COLO668 (cell line): ENCODE data around the gene PRKN.
"Not testable (repeated sequence)": the region's sequence is repeated elsewhere in the genome, so short reads cannot be mapped to it uniquely, and the experiment has no call there.

ENCODE experiments used
- DNase-seq: peaks from one replicate; lab custom pipeline; 2025; ENCODE audit not compliant: unreplicated experiment; lab: John Stamatoyannopoulos, UW

Gene PRKN

DNA sequence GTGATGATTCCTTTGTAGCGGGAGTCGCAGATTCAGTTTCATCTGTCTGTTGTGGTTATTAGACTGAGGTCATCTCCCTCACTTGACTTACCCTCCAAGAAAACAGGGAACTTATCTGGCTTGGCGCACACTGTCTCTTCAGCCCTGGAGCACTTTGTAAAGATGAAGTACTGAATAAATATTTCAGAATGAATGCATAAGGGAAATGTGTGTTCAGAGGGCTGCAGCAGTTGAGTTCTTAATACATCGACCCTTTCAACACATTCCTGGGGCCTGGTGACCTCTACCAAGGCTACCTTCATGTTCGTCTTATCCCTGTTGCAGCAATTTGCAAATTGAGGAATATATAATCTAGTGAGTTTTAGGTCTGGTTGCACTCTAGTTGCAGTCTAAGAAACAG lies 801.2 kb downstream of the PRKN start:
- DNase-seq: no peak

- DNase-seq: no peak
Observed at GRCh38 chr6:161924516-161925116, 803.0 kb downstream of the PRKN start.

GRCh38 chr6:161922631-161923119 lies 804.9 kb downstream of the PRKN start:
- no peak for DNase-seq

DNA sequence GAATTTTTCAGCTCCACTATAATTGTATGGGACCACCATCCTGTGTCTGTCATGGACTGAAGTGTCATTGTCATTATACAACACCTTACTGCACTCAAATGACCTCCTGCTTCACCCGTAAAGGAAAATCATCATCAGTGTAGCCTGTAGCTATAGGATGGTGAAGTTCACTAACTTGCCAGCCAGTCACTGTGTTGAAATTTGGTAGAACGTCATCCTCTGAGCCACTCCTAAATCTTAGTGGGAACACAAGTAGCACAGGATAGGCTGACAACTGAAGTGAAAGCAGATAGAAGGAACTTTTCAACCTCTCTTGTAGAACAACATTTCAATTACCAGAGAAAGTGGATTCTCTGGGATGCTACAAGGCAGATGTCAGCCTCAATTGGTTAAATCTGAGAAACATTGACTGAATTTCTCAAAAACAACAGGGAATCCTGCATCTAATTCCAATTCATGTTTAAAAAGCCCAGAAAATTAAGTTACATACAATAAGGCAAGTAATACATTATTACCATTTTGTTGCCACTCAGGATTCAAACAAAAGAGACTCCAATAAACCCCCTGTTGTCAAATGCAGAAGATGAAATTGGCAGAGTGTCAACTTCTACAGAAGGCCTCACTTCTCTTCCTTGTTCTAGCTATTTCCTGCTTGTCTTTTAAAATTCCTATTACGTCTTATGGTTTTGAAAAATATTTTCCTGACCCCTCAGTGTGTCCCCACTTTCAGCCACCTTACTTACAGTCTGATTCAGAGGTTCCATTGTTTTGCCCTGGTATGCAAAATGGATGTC lies 805.8 kb downstream of the PRKN start:
- DNase-seq: no peak

DNA sequence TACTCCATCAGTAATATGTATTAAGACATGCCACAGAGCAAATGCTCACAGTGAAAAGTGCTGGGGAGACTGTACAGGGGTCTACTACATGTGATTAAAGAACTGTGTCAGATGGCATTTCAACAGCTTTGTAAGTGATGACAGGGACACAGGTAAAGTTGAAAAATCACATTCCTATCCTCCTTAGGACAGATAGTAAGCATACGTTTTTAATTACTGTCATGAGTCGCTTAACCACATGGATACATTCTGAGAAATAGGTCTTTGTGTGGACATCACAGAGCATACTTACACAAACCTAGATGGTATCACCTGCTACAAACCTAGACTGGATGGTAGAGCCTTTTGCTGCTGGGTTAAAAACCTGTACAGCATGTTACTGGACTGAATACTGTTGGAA lies 807.9 kb downstream of the PRKN start:
- no peak for DNase-seq

DNA sequence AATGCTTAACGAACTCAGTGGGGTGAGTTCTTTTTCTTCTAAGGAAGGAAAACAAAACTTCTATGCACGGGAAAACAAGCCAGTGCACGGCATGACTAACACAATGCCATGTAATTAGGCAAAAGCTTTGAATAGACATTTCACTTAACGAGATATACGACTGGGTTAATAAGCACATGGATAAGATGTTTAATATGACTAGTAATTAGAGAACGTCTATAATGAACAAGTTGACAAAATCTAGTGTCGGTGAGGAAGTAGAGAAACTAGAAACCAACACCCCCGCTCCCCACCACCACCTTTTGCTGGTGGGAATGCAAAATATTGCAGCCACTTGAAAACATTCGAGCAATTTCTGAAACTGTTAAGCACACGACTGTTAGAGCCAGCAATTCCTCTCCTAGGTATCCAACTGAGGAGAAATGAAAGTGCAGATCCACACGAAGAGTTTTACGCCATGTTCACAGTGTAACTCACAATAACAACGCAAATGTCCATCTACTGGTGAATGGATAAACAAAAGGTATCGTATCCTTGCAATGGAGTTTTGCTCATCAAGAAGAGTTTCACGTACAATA lies 808.8 kb downstream of the PRKN start:
- no peak for DNase-seq

GRCh38 chr6:161918109-161918531 lies 809.4 kb downstream of the PRKN start:
- DNase-seq: no peak

DNA sequence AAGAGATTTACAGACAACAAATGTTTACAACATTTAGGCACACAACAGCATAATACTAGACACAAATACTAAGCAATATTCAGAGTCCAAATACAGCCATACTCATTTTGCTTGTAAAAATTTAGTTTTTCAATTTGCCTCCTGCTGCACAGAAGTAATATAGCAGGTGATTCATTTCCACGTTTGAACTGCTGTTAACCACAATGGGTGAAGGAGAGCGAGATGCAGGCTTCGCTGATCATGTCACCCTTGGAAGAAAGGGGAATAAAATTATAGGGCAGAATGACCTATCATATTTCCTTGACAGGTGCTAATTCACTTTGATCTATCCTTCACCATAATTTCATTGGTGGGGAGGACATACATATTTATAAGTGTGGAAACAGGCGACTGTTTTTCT lies 809.9 kb downstream of the PRKN start:
- DNase-seq: no peak

DNA sequence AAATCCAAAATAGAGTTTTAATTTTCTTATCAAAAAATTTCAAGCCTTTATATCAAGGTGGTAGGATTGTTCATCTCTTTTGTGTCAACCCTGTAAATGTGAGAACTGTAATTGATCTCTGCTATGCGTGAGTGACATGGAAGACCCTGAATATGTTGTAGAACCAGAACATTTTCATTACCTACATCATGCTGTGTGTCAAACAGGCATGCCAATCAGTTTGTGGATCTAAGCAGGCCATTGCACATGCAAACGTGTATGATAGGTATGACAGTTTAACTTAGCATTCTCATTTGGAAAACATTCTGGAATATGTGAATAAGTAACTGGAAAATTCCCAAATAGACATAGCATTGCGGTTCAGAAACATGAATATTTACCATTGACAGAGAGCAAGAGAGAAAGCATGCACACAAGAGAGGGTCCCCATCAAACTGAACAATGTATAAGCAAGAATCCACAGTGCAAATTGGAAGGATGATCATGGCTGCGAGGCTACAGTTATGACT lies 812.1 kb downstream of the PRKN start:
- no peak for DNase-seq

- DNase-seq: no peak
Observed at GRCh38 chr6:161908872-161909271, 818.7 kb downstream of the PRKN start.

- no peak for DNase-seq
Observed at GRCh38 chr6:161906571-161906970, 821.0 kb downstream of the PRKN start.

- DNase-seq: no peak
Observed at GRCh38 chr6:161903584-161904212, 823.9 kb downstream of the PRKN start.

DNA sequence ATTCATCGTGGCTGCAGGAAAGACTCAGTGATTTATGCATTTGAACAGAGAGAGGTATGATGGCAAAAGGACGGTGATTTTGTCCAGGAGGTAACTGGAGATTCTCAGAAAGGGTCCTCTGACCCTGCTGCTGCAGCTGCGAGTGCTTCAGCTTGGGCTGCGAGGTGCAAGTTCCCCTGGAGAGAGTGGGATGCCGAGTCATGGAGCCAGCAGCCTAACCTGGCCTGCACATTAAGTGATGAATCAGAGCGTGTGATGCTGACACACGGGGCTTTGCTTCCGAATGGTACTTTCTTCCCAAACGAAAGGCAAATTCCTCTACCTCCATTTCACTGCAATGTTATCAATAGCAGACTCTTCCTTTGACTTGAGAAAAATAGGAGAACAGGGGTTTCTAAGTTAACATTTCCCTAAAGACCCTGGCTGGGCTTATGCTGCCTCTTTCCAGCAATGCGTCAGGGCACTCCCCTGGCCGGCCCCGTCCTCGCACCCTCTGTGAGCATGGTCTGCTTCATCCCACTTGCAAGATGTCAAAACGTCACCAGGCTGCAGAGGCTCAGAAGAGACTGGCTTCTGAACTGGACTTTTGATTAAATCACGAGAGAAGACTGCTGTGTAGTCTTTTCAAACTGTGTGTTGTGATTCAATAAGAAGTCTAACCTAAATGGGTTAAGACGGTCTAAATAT lies 825.7 kb downstream of the PRKN start:
- no peak for DNase-seq

GRCh38 chr6:161894436-161894835 lies 833.1 kb downstream of the PRKN start:
- no peak for DNase-seq

GRCh38 chr6:161891542-161891941 lies 836.0 kb downstream of the PRKN start:
- DNase-seq: no peak

GRCh38 chr6:161890832-161891297 lies 836.7 kb downstream of the PRKN start:
- DNase-seq: no peak

DNA sequence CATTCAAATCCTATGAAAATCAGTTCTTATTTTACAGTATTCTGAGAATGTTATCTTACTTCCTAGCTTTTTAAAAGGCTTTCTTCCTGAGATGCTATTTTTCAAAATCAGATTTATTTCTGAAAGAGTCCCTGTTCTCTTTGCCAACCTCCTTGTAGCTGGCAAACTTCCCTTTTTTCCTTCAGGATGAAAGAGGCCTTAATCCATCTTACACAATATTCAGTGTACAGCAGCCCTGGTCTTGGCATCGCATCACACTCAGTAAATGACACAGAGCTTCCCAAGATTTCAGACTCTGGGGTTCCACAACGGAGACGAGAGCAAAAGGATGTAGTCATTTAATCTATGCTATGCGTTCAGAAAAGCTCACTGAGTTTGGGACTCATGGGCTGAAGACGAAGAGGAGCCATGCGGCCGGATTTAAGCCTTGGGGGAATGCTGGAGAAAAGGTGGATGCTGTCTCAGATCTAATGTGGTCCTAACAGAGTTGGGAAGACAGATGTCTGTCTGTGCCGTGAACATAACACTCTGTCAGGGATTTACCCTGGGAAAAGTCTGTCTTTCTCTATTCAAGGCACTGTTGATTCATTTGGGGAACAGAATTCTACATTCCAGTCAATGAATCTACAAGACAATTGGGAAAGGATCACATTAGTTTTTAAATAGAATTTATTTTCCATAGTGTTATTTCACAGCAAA lies 837.3 kb downstream of the PRKN start:
- no peak for DNase-seq

DNA sequence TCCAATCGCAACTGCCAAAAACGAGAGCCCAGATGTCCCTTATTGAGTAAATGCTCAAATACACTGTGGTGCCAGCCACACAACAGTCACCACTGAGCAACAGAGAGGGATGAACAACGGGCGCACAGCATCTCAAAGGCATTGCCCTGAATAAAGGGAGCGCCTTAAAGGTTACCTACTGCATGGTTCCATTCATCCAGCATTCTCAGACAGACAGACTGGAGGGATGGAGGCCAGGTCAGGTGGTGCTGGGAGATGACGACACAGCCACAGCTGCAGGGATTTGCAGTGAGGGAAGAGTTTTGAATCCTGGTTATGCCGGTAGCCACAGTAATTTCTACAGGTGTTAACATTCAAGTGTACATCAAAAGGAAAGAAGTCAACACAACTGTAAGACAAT lies 838.2 kb downstream of the PRKN start:
- no peak for DNase-seq

DNA sequence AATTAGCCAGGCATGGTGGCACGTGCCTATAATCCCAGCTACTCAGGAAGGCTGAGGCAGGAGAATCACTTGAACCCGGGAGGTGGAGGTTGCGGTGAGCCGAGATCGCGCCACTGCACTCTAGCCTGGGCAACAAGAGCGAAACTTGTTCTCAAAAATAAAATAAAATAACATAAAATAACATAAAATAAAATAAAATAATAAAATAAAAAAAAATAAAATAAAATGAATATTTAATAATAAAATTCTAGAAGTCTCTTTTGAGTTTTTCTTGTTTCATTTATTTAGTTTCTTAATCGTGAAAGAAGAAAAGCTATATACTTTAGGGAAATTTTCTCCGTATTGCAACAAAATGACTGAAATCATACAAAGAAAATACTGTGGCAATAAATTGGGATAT lies 841.0 kb downstream of the PRKN start:
- DNase-seq: not testable (repeated sequence)

DNA sequence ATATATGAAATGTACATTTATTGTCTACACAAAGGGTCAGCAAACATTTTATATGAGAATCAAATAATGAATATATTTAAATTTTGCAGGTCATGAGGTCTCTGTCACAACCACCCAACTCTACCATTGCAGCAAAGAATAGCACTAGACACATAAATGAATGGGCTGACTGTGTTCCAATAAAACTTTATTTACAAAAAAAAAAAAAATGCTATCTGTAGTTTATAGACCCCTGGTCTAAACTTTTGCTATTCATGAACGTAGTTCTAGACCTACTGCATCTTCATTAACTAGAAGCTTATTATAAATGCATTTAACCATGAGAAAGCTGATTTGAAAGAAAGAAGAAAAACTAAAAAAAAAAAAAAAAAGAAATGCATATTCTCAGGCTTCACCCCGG lies 842.8 kb downstream of the PRKN start:
- no peak for DNase-seq
